IgD-negative memory B cell (primary cell): ENCODE results near the gene CACNB4. TPM values are rescaled to one million over a fixed set of nuclear protein-coding genes. Genes with fewer than 3 reads are reported as not detected.
"Not testable (repeated sequence)": the region's sequence is repeated elsewhere in the genome, so short reads cannot be mapped to it uniquely, and the experiment has no call there.

Source experiments
- H3K27ac Mint-ChIP-seq, 3 donors: one replicate each; pipeline ENCODE4 v1.8.0; 2020 to 2022; ENCODE audit warnings: mild to moderate bottlenecking in 3 of 3, mixed read lengths in 3 of 3, moderate library complexity in 1 of 3
- H3K27me3 Mint-ChIP-seq: one replicate; pipeline ENCODE4 v1.8.0; 2021; ENCODE audit warnings: mixed read lengths
- H3K36me3 Mint-ChIP-seq: one replicate; pipeline ENCODE4 v1.8.0; 2020; ENCODE audit warnings: mild to moderate bottlenecking, mixed read lengths
- H3K4me1 Mint-ChIP-seq, 3 donors: one replicate each; pipeline ENCODE4 v1.8.0; 2020 to 2022; ENCODE audit warnings: mixed read lengths in 3 of 3, mild to moderate bottlenecking in 1 of 3
- H3K4me3 Mint-ChIP-seq, 4 donors: one replicate each; pipeline ENCODE4 v1.8.0; 2020 to 2022; ENCODE audit warnings: mild to moderate bottlenecking in 4 of 4, mixed read lengths in 4 of 4, moderate library complexity in 3 of 4
- H3K9me3 Mint-ChIP-seq, 3 donors: one replicate each; pipeline ENCODE4 v1.8.0; 2020 to 2021; ENCODE audit warnings: mixed read lengths in 3 of 3, mild to moderate bottlenecking in 1 of 3
- polyA plus RNA-seq: library from polyadenylated mRNA; unstranded; fragments of 300-500 nt; fragmentation: Illumina TruSeq; gene quantifications from one replicate; pipeline ENCODE4 v1.2.3, GENCODE V29; 2021

CACNB4 gene
- polyA plus RNA-seq, 1 donor from 2014 or later = 0.43 TPM

GRCh38 chr2:151996243-151997003 is 102.4 kb downstream of the CACNB4 start:
- no peaks in the 10 kb centered on the region for H3K27me3 Mint-ChIP-seq
- H3K27ac Mint-ChIP-seq = no peak overlapping the region
- H3K4me1 Mint-ChIP-seq = no peaks in the 10 kb centered on the region
- H3K36me3 Mint-ChIP-seq = no peaks in the 10 kb centered on the region
- H3K4me3 Mint-ChIP-seq = no peak overlapping the region
- H3K9me3 Mint-ChIP-seq = no peaks in the 10 kb centered on the region

GRCh38 chr2:151995161-151995557 is 103.7 kb downstream of the CACNB4 start:
- Mint-ChIP-seq H3K9me3 (no peaks in the 10 kb centered on the region), H3K27ac (no peak overlapping the region), H3K4me3 (no peak overlapping the region), H3K27me3 (no peaks in the 10 kb centered on the region), H3K36me3 (no peaks in the 10 kb centered on the region), H3K4me1 (no peaks in the 10 kb centered on the region)

GRCh38 chr2:151994178-151994577 is 104.7 kb downstream of the CACNB4 start:
- H3K9me3 Mint-ChIP-seq, H3K4me1 Mint-ChIP-seq, H3K27me3 Mint-ChIP-seq, H3K27ac Mint-ChIP-seq, H3K36me3 Mint-ChIP-seq, H3K4me3 Mint-ChIP-seq: not testable (repeated sequence)

GRCh38 chr2:151991010-151991409 is 107.8 kb downstream of the CACNB4 start:
- Mint-ChIP-seq H3K27ac (no peak overlapping the region), H3K4me1 (no peaks in the 10 kb centered on the region), H3K9me3 (peaks cover 0 to 2% (median 0%) of the 10 kb centered on the region in 3 donors), H3K27me3 (peaks cover 2% of the 10 kb centered on the region), H3K36me3 (no peaks in the 10 kb centered on the region), H3K4me3 (no peak overlapping the region)

- Mint-ChIP-seq H3K4me1 (no peaks in the 10 kb centered on the region), H3K27me3 (peaks cover 2% of the 10 kb centered on the region)
Observed at GRCh38 chr2:151989378-151989777, 109.5 kb downstream of the CACNB4 start.

GRCh38 chr2:151987484-151987883 is 111.4 kb downstream of the CACNB4 start:
- no peaks in the 10 kb centered on the region for H3K4me1 Mint-ChIP-seq
- H3K27ac Mint-ChIP-seq = no peak overlapping the region
- H3K4me3 Mint-ChIP-seq = no peak overlapping the region
- H3K9me3 Mint-ChIP-seq = peaks cover 0 to 2% (median 0%) of the 10 kb centered on the region in 3 donors
- H3K27me3 Mint-ChIP-seq = peaks cover 2% of the 10 kb centered on the region
- H3K36me3 Mint-ChIP-seq = no peaks in the 10 kb centered on the region

More at GRCh38 chr2:151989378-151989777, 109.5 kb downstream of the CACNB4 start:
- H3K36me3 Mint-ChIP-seq = no peaks in the 10 kb centered on the region
- no peak overlapping the region for H3K4me3 Mint-ChIP-seq
- H3K27ac Mint-ChIP-seq = no peak overlapping the region
- peaks cover 0 to 2% (median 0%) of the 10 kb centered on the region in 3 donors for H3K9me3 Mint-ChIP-seq

GRCh38 chr2:151984424-151985083 is 114.3 kb downstream of the CACNB4 start:
- no peak overlapping the region for H3K4me3 Mint-ChIP-seq
- no peaks in the 10 kb centered on the region for H3K36me3 Mint-ChIP-seq
- H3K9me3 Mint-ChIP-seq = peaks cover 0 to 5% (median 0%) of the 10 kb centered on the region in 3 donors
- peaks cover 3% of the 10 kb centered on the region for H3K27me3 Mint-ChIP-seq
- no peaks in the 10 kb centered on the region for H3K4me1 Mint-ChIP-seq
- H3K27ac Mint-ChIP-seq = no peak overlapping the region

- peaks cover 3% of the 10 kb centered on the region for H3K27me3 Mint-ChIP-seq
Observed at GRCh38 chr2:151983221-151983620, 115.6 kb downstream of the CACNB4 start.

GRCh38 chr2:151981886-151982285 is 117.0 kb downstream of the CACNB4 start:
- peaks cover 3% of the 10 kb centered on the region for H3K27me3 Mint-ChIP-seq
- H3K4me1 Mint-ChIP-seq = no peaks in the 10 kb centered on the region
- peaks cover 2% of the 10 kb centered on the region for H3K36me3 Mint-ChIP-seq

More at GRCh38 chr2:151983221-151983620, 115.6 kb downstream of the CACNB4 start:
- H3K36me3 Mint-ChIP-seq = peaks cover 2% of the 10 kb centered on the region
- H3K9me3 Mint-ChIP-seq = peaks cover 0 to 5% (median 0%) of the 10 kb centered on the region in 3 donors
- H3K4me1 Mint-ChIP-seq = no peaks in the 10 kb centered on the region
- no peak overlapping the region for H3K4me3 Mint-ChIP-seq
- no peak overlapping the region for H3K27ac Mint-ChIP-seq

GRCh38 chr2:151979694-151980093 is 119.2 kb downstream of the CACNB4 start:
- no peak overlapping the region for H3K4me3 Mint-ChIP-seq

More at GRCh38 chr2:151981886-151982285, 117.0 kb downstream of the CACNB4 start:
- H3K4me3 Mint-ChIP-seq = no peak overlapping the region
- peaks cover 0 to 5% (median 0%) of the 10 kb centered on the region in 3 donors for H3K9me3 Mint-ChIP-seq
- no peak overlapping the region for H3K27ac Mint-ChIP-seq

GRCh38 chr2:151978709-151979108 is 120.1 kb downstream of the CACNB4 start:
- H3K36me3 Mint-ChIP-seq = peaks cover 2% of the 10 kb centered on the region
- H3K27me3 Mint-ChIP-seq = peaks cover 2% of the 10 kb centered on the region
- no peak overlapping the region for H3K4me3 Mint-ChIP-seq
- no peak overlapping the region for H3K27ac Mint-ChIP-seq
- peaks cover 0 to 1% (median 0%) of the 10 kb centered on the region in 3 donors for H3K4me1 Mint-ChIP-seq
- peaks cover 0 to 2% (median 0%) of the 10 kb centered on the region in 3 donors for H3K9me3 Mint-ChIP-seq

More at GRCh38 chr2:151979694-151980093, 119.2 kb downstream of the CACNB4 start:
- Mint-ChIP-seq H3K9me3 (peaks cover 0 to 2% (median 0%) of the 10 kb centered on the region in 3 donors), H3K36me3 (peaks cover 2% of the 10 kb centered on the region), H3K27me3 (peaks cover 2% of the 10 kb centered on the region), H3K27ac (no peak overlapping the region), H3K4me1 (no peaks in the 10 kb centered on the region)

- H3K27ac Mint-ChIP-seq = no peak overlapping the region
- peaks cover 0 to 2% (median 0%) of the 10 kb centered on the region in 3 donors for H3K9me3 Mint-ChIP-seq
- H3K27me3 Mint-ChIP-seq = peaks cover 2% of the 10 kb centered on the region
- peaks cover 0 to 2% (median 0%) of the 10 kb centered on the region in 3 donors for H3K4me1 Mint-ChIP-seq
- peaks cover 2% of the 10 kb centered on the region for H3K36me3 Mint-ChIP-seq
- no peak overlapping the region for H3K4me3 Mint-ChIP-seq
Observed at GRCh38 chr2:151977631-151978030, 121.2 kb downstream of the CACNB4 start.

GRCh38 chr2:151976945-151977353 is 121.9 kb downstream of the CACNB4 start:
- Mint-ChIP-seq H3K9me3 (peaks cover 0 to 2% (median 0%) of the 10 kb centered on the region in 3 donors), H3K4me3 (no peak overlapping the region), H3K27me3 (peaks cover 2% of the 10 kb centered on the region), H3K4me1 (peaks cover 0 to 2% (median 0%) of the 10 kb centered on the region in 3 donors), H3K36me3 (peaks cover 2% of the 10 kb centered on the region), H3K27ac (no peak overlapping the region)

GRCh38 chr2:151975460-151976414 is 123.1 kb downstream of the CACNB4 start:
- Mint-ChIP-seq H3K27ac (no peak overlapping the region), H3K4me1 (peaks cover 0 to 2% (median 0%) of the 10 kb centered on the region in 3 donors), H3K27me3 (no peaks in the 10 kb centered on the region), H3K36me3 (peaks cover 2% of the 10 kb centered on the region), H3K4me3 (no peak overlapping the region), H3K9me3 (no peaks in the 10 kb centered on the region)
